NCI-H2171 (cell line): ENCODE data around the gene BUD31.
"Not testable (repeated sequence)": the region's sequence is repeated elsewhere in the genome, so short reads cannot be mapped to it uniquely, and the experiment has no call there.

ENCODE experiments used
- DNase-seq: peaks from one replicate; lab custom pipeline; 2025; lab: John Stamatoyannopoulos, UW

The BUD31 gene

GRCh38 chr7:99380823-99381663 is 27.7 kb upstream of the BUD31 start:
- no peak for DNase-seq

GRCh38 chr7:99381664-99382075 is 27.1 kb upstream of the BUD31 start:
- DNase-seq, result no peak

- no peak for DNase-seq
Observed at GRCh38 chr7:99383203-99383602, 25.6 kb upstream of the BUD31 start.

GRCh38 chr7:99383791-99384370 is 24.9 kb upstream of the BUD31 start:
- DNase-seq, result no peak

- DNase-seq, result no peak
Observed at GRCh38 chr7:99384523-99384922, 24.2 kb upstream of the BUD31 start.

GRCh38 chr7:99385564-99385963 is 23.2 kb upstream of the BUD31 start:
- no peak for DNase-seq

GRCh38 chr7:99386584-99387238 is 22.1 kb upstream of the BUD31 start:
- DNase-seq, result no peak

GRCh38 chr7:99387239-99387635 is 21.5 kb upstream of the BUD31 start:
- not testable (repeated sequence) for DNase-seq

GRCh38 chr7:99387912-99388311 is 20.9 kb upstream of the BUD31 start:
- DNase-seq, result no peak

GRCh38 chr7:99389772-99390171 is 19.0 kb upstream of the BUD31 start:
- DNase-seq, result no peak

GRCh38 chr7:99390941-99391602 is 17.7 kb upstream of the BUD31 start:
- DNase-seq, result no peak

- DNase-seq, result no peak
Observed at GRCh38 chr7:99392046-99392445, 16.7 kb upstream of the BUD31 start.

- peak; percentile 86 for DNase-seq
Observed at GRCh38 chr7:99392659-99393354, 16.0 kb upstream of the BUD31 start.

- DNase-seq, result no peak
Observed at GRCh38 chr7:99393355-99394187, 15.2 kb upstream of the BUD31 start.

GRCh38 chr7:99394188-99394502 is 14.6 kb upstream of the BUD31 start:
- DNase-seq, result no peak

- no peak for DNase-seq
Observed at GRCh38 chr7:99395616-99396327, 13.0 kb upstream of the BUD31 start.

GRCh38 chr7:99396418-99397296 is 12.1 kb upstream of the BUD31 start:
- no peak for DNase-seq

GRCh38 chr7:99397297-99397983 is 11.3 kb upstream of the BUD31 start:
- no peak for DNase-seq

GRCh38 chr7:99398891-99399445 is 9.8 kb upstream of the BUD31 start:
- DNase-seq, result no peak
